ENCODE measurements around the gene SCCPDH.
"Not testable (repeated sequence)": the region's sequence is repeated elsewhere in the genome, so short reads cannot be mapped to it uniquely, and the experiment has no call there.

Gene SCCPDH

GRCh38 chr1:246724016-246724730 lies at the start of gene SCCPDH:
TSS of gene SCCPDH (plus strand) at chr1:246724409. CDS start at chr1:246724423, 14 bp downstream.
- peak; percentile 77 for DNase-seq

- no peak for DNase-seq
Measured at GRCh38 chr1:246677842-246678241, 46.4 kb upstream of the SCCPDH start.

- DNase-seq, result no peak
Measured at GRCh38 chr1:246678816-246679793, 45.1 kb upstream of the SCCPDH start.

- DNase-seq, result no peak
Measured at GRCh38 chr1:246679794-246680177, 44.4 kb upstream of the SCCPDH start.

GRCh38 chr1:246680190-246680589 lies 44.0 kb upstream of the SCCPDH start:
- peak; percentile 55 for DNase-seq

- DNase-seq, result no peak
Measured at GRCh38 chr1:246680696-246681130, 43.5 kb upstream of the SCCPDH start.

- peak; percentile 44 for DNase-seq
Measured at GRCh38 chr1:246681900-246682895, 42.0 kb upstream of the SCCPDH start.

- no peak for DNase-seq
Measured at GRCh38 chr1:246683521-246683920, 40.7 kb upstream of the SCCPDH start.

GRCh38 chr1:246687002-246687401 lies 37.2 kb upstream of the SCCPDH start:
- no peak for DNase-seq

- peak; percentile 75 for DNase-seq
Measured at GRCh38 chr1:246689409-246690008, 34.7 kb upstream of the SCCPDH start.

- no peak for DNase-seq
Measured at GRCh38 chr1:246690100-246690499, 34.1 kb upstream of the SCCPDH start.

GRCh38 chr1:246691622-246692495 lies 32.4 kb upstream of the SCCPDH start:
- no peak for DNase-seq

GRCh38 chr1:246694213-246694895 lies 29.9 kb upstream of the SCCPDH start:
- DNase-seq, result not testable (repeated sequence)

GRCh38 chr1:246695136-246695535 lies 29.1 kb upstream of the SCCPDH start:
- peak; percentile 36 for DNase-seq

- no peak for DNase-seq
Measured at GRCh38 chr1:246695666-246696065, 28.5 kb upstream of the SCCPDH start.

- DNase-seq, result no peak
Measured at GRCh38 chr1:246698466-246699094, 25.6 kb upstream of the SCCPDH start.

- peak; percentile 96 for DNase-seq
Measured at GRCh38 chr1:246699095-246699735, 25.0 kb upstream of the SCCPDH start.

- peak; percentile 37 for DNase-seq
Measured at GRCh38 chr1:246703581-246703980, 20.6 kb upstream of the SCCPDH start.

GRCh38 chr1:246705368-246705767 lies 18.8 kb upstream of the SCCPDH start:
- peak; percentile 96 for DNase-seq
